ENCODE measurements around the gene ZNF267. TPM values are rescaled to one million over a fixed set of nuclear protein-coding genes. Genes with fewer than 3 reads are reported as not detected.
"Not testable (repeated sequence)": the region's sequence is repeated elsewhere in the genome, so short reads cannot be mapped to it uniquely, and the experiment has no call there.

The ZNF267 gene
- total RNA-seq, 6 donors from 2014 or later: 7.5 to 38.8 (median 16.8) TPM

- H3K4me1 ChIP-seq: no peaks in the 10 kb centered on the region
- DNase-seq: no peak
- no peak overlapping the region for H3K27ac ChIP-seq
- 97 to 98% methylated on average over 3 of the region's 3 CpGs for WGBS, 2 donors
- no peak for TF ChIP-seq POLR2A (IDR thresholded peaks at IDR 0.05)
- H3K36me3 ChIP-seq: peaks cover 24 to 43% (median 35%) of the 10 kb centered on the region in 4 donors
- ATAC-seq (ENCODE audit: low FRiP score in 2 of 2): no peak
- H3K4me3 ChIP-seq: no peak overlapping the region
- peaks cover 89 to 100% (median 99%) of the 10 kb centered on the region in 4 donors for H3K9me3 ChIP-seq
- H3K27me3 ChIP-seq: no peaks in the 10 kb centered on the region
Observed at GRCh38 chr16:31916056-31916488, 42.5 kb downstream of the ZNF267 start.

- H3K9me3 ChIP-seq: peaks cover 62 to 95% (median 84%) of the 10 kb centered on the region in 4 donors
- no peaks in the 10 kb centered on the region for H3K27me3 ChIP-seq
- peaks cover 9 to 17% (median 10%) of the 10 kb centered on the region in 4 donors for H3K36me3 ChIP-seq
- H3K4me3 ChIP-seq: no peak overlapping the region
- ATAC-seq (ENCODE audit: low FRiP score in 2 of 2) (no peak), DNase-seq (no peak)
- 91 to 94% methylated on average over 2 of the region's 2 CpGs for WGBS, 2 donors
- H3K4me1 ChIP-seq: no peaks in the 10 kb centered on the region
- no peak overlapping the region for H3K27ac ChIP-seq
- TF ChIP-seq EP300 (IDR thresholded peaks at IDR 0.05) (no peak), POLR2A (IDR thresholded peaks at IDR 0.05) (no peak), POLR2AphosphoS5 (IDR thresholded peaks at IDR 0.05) (no peak), CTCF (IDR thresholded peaks at IDR 0.05) (no peak)
Observed at GRCh38 chr16:31920373-31920772, 46.8 kb downstream of the ZNF267 start.

GRCh38 chr16:31951806-31952205, 78.2 kb downstream of the ZNF267 start:
- WGBS, 2 donors: 88% methylated on average over 1 of the region's 1 CpG; no CpG with 5 or more reads in 1 of the 2 donors
- not testable (repeated sequence) for DNase-seq; H3K4me1 ChIP-seq; H3K4me3 ChIP-seq; H3K9me3 ChIP-seq; H3K27ac ChIP-seq; H3K36me3 ChIP-seq; ATAC-seq (ENCODE audit: low FRiP score in 2 of 2); H3K27me3 ChIP-seq

- H3K36me3 ChIP-seq; H3K27me3 ChIP-seq; H3K9me3 ChIP-seq; H3K27ac ChIP-seq; H3K4me1 ChIP-seq; DNase-seq; H3K4me3 ChIP-seq; ATAC-seq (ENCODE audit: low FRiP score in 2 of 2): not testable (repeated sequence)
- WGBS, 2 donors: 0% methylated on average over 1 of the region's 3 CpGs; no CpG with 5 or more reads in 1 of the 2 donors
Observed at GRCh38 chr16:31952206-31952605, 78.6 kb downstream of the ZNF267 start.

GRCh38 chr16:31956221-31956620, 82.6 kb downstream of the ZNF267 start:
- not testable (repeated sequence) for H3K27ac ChIP-seq; H3K27me3 ChIP-seq; DNase-seq; H3K36me3 ChIP-seq; H3K4me3 ChIP-seq; ATAC-seq (ENCODE audit: low FRiP score in 2 of 2); H3K4me1 ChIP-seq; H3K9me3 ChIP-seq
- TF ChIP-seq CTCF (IDR thresholded peaks at IDR 0.05): peak in 1 of 6 experiments; percentile 12
- WGBS, 2 donors: no CpG with 5 or more reads among the region's 8 CpGs

GRCh38 chr16:31960186-31960910, 86.7 kb downstream of the ZNF267 start:
- WGBS, 2 donors: 61 to 62% methylated on average over 22 of the region's 22 CpGs
- H3K36me3 ChIP-seq; ATAC-seq (ENCODE audit: low FRiP score in 2 of 2); H3K9me3 ChIP-seq; H3K4me1 ChIP-seq; H3K4me3 ChIP-seq; DNase-seq; H3K27ac ChIP-seq; H3K27me3 ChIP-seq: not testable (repeated sequence)

Small RNAs within 50 kb of the gene (small RNA-seq; reads per million reads assigned to genes)
- gene AC034105.2 (0 reads per million in 4 donors), gene AC034105.4 (0 reads per million in 4 donors)

All from upper lobe of left lung (tissue), 6 donors.